Ascending aorta (tissue), 2 donors: ENCODE data around the gene MIS18BP1. TPM values are rescaled to one million over a fixed set of nuclear protein-coding genes. Genes with fewer than 3 reads are reported as not detected.

ENCODE experiments used
- DNase-seq, 2 donors: peaks; one replicate each; pipeline ENCODE4 v3.0.0-alpha.2; 2019; ENCODE audit warnings: low spot score in 2 of 2
- H3K27ac ChIP-seq, 2 donors: fragments of 200-600 bp; sonication (generic); one replicate each; pipeline ENCODE4 v1.5.1; 2016 to 2017; ENCODE audit warnings: mild to moderate bottlenecking in 1 of 2
- H3K27me3 ChIP-seq: fragments of 200-600 bp; sonication (generic); one replicate; pipeline ENCODE4 v1.5.1; 2017
- H3K36me3 ChIP-seq, 2 donors: fragments of 200-600 bp; sonication (generic); one replicate each; pipeline ENCODE4 v1.5.1; 2016
- H3K4me1 ChIP-seq, 2 donors: fragments of 200-600 bp; sonication (generic); one replicate each; pipeline ENCODE4 v1.5.1; 2016 to 2017; ENCODE audit warnings: mild to moderate bottlenecking in 1 of 2
- H3K4me3 ChIP-seq, 2 donors: fragments of 200-600 bp; sonication (generic); one replicate each; pipeline ENCODE4 v1.5.1; 2016 to 2017; ENCODE audit warnings: mild to moderate bottlenecking in 1 of 2
- H3K9me3 ChIP-seq, 2 donors: fragments of 200-600 bp; sonication (generic); one replicate each; pipeline ENCODE4 v1.5.1; 2016
- CTCF ChIP-seq, 3 experiments: fragments of 200-600 bp in 2 of 3; fragments of 450-650 bp in 1 of 3; sonication (generic) in 2 of 3; IDR thresholded peaks; one replicate each; pipeline ENCODE4 v1.5.1; 2016 to 2019; ENCODE audit warnings: antibody characterized with exemption in 3 of 3, mild to moderate bottlenecking in 1 of 3, moderate library complexity in 1 of 3
- intact Hi-C: fragments of 100-400 bp; cut with DNase I; formaldehyde crosslinking; loops from one replicate; pipeline ENCODE4 v1.15.1; 2023
- total RNA-seq: library from RNA; depleted of rRNA; stranded (reverse); fragments of >200 nt; gene quantifications from one replicate; pipeline ENCODE4 v1.1.0, GENCODE V29; 2016

MIS18BP1 gene
- total RNA-seq, 1 donor from 2014 or later, result 35.9 TPM

GRCh38 chr14:45258805-45259204, 5.8 kb upstream of the MIS18BP1 start:
- Histone ChIP-seq H3K27ac (no peak overlapping the region), H3K9me3 (peaks cover 0 to 8% of the 10 kb centered on the region in 2 donors), H3K27me3 (no peaks in the 10 kb centered on the region), H3K36me3 (no peaks in the 10 kb centered on the region), H3K4me1 (peaks cover 0 to 4% of the 10 kb centered on the region in 2 donors), H3K4me3 (no peak overlapping the region)
- intact Hi-C loops, result no loop called here
- no peak for DNase-seq
- no peak for TF ChIP-seq CTCF (IDR thresholded peaks at IDR 0.05)

GRCh38 chr14:45258073-45258472, 5.1 kb upstream of the MIS18BP1 start:
- Histone ChIP-seq H3K4me1 (peaks cover 0 to 4% of the 10 kb centered on the region in 2 donors), H3K36me3 (no peaks in the 10 kb centered on the region), H3K27me3 (no peaks in the 10 kb centered on the region), H3K27ac (no peak overlapping the region), H3K4me3 (no peak overlapping the region), H3K9me3 (peaks cover 0 to 8% of the 10 kb centered on the region in 2 donors)
- intact Hi-C loops, result no loop called here
- no peak for DNase-seq
- no peak for TF ChIP-seq CTCF (IDR thresholded peaks at IDR 0.05)

GRCh38 chr14:45254771-45255170, 1.8 kb upstream of the MIS18BP1 start:
- H3K27ac ChIP-seq, result peak overlapping the region in 1 of 2 donors; percentile 87
- intact Hi-C loops, result loop anchor here (5.0 kb wide), 1 partner anchor 357 kb away; a partner anchor contains a TSS
- TF ChIP-seq CTCF (IDR thresholded peaks at IDR 0.05), result no peak
- H3K9me3 ChIP-seq, result peaks cover 0 to 8% of the 10 kb centered on the region in 2 donors
- no peak overlapping the region for H3K4me3 ChIP-seq
- DNase-seq, result no peak
- H3K4me1 ChIP-seq, result peaks cover 0 to 9% of the 10 kb centered on the region in 2 donors
- H3K36me3 ChIP-seq, result no peaks in the 10 kb centered on the region
- H3K27me3 ChIP-seq, result no peaks in the 10 kb centered on the region

GRCh38 chr14:45253754-45254310, 830 bp upstream of the MIS18BP1 start:
- H3K9me3 ChIP-seq, result peaks cover 0 to 8% of the 10 kb centered on the region in 2 donors
- peak in 1 of 2 donors; percentile 72 for DNase-seq
- no peaks in the 10 kb centered on the region for H3K36me3 ChIP-seq
- peak overlapping the region; percentile 66 to 76 for H3K4me3 ChIP-seq
- TF ChIP-seq CTCF (IDR thresholded peaks at IDR 0.05), result no peak
- H3K27ac ChIP-seq, result peak overlapping the region; percentile 85 to 87
- H3K27me3 ChIP-seq, result no peaks in the 10 kb centered on the region
- peaks cover 0 to 9% of the 10 kb centered on the region in 2 donors for H3K4me1 ChIP-seq
- intact Hi-C loops, result loop anchor here (2.0 to 5.0 kb wide), 3 partner anchors 119 to 357 kb away; partner anchors contain the start of genes FANCM, FKBP3 and KLHL28

- Histone ChIP-seq H3K9me3 (peaks cover 0 to 3% of the 10 kb centered on the region in 2 donors), H3K36me3 (no peaks in the 10 kb centered on the region), H3K27me3 (no peaks in the 10 kb centered on the region), H3K4me1 (peaks cover 0 to 9% of the 10 kb centered on the region in 2 donors), H3K27ac (peak overlapping the region; percentile 85 to 87), H3K4me3 (peak overlapping the region; percentile 66 to 76)
- intact Hi-C loops, result loop anchor here (2.0 to 5.0 kb wide), 3 partner anchors 118 to 355 kb away; partner anchors contain the start of genes FANCM, FKBP3 and KLHL28
- no peak for DNase-seq
- no peak for TF ChIP-seq CTCF (IDR thresholded peaks at IDR 0.05)
These were observed 484 bp downstream of the MIS18BP1 start for GRCh38 chr14:45252366-45253069.
